ENCODE results near the gene RUNX3. TPM values are rescaled to one million over a fixed set of nuclear protein-coding genes. Genes with fewer than 3 reads are reported as not detected.

The RUNX3 gene
- total RNA-seq, 2 experiments from 2014 or later, result 12.2 to 39.5 TPM

DNA sequence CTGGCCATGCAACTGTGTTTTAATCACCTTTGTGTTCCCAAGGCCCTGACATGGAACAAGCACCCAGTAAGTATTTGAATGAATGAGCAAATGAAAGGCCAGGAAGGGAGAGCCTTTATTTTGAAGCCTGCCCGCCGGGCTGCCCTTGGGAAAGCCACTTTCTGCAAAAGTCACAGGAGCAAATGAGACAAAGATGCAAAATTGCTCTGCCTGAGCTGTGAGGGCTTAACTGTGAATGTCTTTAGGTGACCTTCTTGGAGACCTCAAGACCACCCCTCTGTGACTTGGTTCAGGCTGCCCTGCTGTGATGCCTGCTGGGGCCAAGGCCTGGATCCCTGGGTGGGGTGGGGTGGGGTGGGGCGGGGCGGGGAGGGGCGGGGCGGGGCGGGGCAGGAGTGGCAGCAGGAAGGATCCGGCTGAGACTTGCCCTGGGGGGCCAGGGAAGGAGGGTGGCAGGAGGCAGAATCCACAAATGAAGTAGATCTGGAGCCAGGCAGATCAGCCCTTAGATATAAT, 54.0 kb downstream of the RUNX3 start:
- no peaks in the 10 kb centered on the region for H3K36me3 ChIP-seq (ENCODE audit: insufficient read depth, low read length)
- ChIA-PET CTCF (ENCODE audit: unreplicated experiment) (no interaction called here), POLR2A (no interaction called here)
- H2AFZ ChIP-seq (ENCODE audit: low read length), result no peak overlapping the region
- no peaks in the 10 kb centered on the region for H4K20me1 ChIP-seq (ENCODE audit: insufficient read depth, low read length)
- H3K27ac ChIP-seq (ENCODE audit: low read depth, low read length, poor library complexity, severe bottlenecking), result no peak overlapping the region
- no peaks in the 10 kb centered on the region for H3K9me3 ChIP-seq (ENCODE audit: low read length)
- no peaks in the 10 kb centered on the region for H3K79me2 ChIP-seq (ENCODE audit: insufficient read depth, low read depth, low read length)
- no peak for DNase-seq (ENCODE audit: low spot score)
- no peaks in the 10 kb centered on the region for H3K4me1 ChIP-seq (ENCODE audit: insufficient read depth, low read length, poor library complexity, severe bottlenecking)
- BruUV-seq (replicated peaks), result no TSS peak
- H3K4me3 ChIP-seq (ENCODE audit: low read depth, low read length, poor library complexity, severe bottlenecking), result no peak overlapping the region
- no peak overlapping the region for H3K4me2 ChIP-seq (ENCODE audit: low read length)
- TF ChIP-seq EZH2phosphoT487 (IDR thresholded peaks at IDR 0.05; ENCODE audit: borderline replicate concordance, low read depth, low read length), result no peak
- TF ChIP-seq, protein P1, sequence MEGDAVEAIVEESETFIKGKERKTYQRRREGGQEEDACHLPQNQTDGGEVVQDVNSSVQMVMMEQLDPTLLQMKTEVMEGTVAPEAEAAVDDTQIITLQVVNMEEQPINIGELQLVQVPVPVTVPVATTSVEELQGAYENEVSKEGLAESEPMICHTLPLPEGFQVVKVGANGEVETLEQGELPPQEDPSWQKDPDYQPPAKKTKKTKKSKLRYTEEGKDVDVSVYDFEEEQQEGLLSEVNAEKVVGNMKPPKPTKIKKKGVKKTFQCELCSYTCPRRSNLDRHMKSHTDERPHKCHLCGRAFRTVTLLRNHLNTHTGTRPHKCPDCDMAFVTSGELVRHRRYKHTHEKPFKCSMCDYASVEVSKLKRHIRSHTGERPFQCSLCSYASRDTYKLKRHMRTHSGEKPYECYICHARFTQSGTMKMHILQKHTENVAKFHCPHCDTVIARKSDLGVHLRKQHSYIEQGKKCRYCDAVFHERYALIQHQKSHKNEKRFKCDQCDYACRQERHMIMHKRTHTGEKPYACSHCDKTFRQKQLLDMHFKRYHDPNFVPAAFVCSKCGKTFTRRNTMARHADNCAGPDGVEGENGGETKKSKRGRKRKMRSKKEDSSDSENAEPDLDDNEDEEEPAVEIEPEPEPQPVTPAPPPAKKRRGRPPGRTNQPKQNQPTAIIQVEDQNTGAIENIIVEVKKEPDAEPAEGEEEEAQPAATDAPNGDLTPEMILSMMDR (conservative IDR thresholded peaks at IDR 0.05; ENCODE audit: low read length), result no peak
- intact Hi-C loops (cut with micrococcal nuclease; ENCODE audit: unreplicated experiment), result no loop called here
- no peaks in the 10 kb centered on the region for H3K9me2 ChIP-seq (ENCODE audit: insufficient read depth, low read length)

DNA sequence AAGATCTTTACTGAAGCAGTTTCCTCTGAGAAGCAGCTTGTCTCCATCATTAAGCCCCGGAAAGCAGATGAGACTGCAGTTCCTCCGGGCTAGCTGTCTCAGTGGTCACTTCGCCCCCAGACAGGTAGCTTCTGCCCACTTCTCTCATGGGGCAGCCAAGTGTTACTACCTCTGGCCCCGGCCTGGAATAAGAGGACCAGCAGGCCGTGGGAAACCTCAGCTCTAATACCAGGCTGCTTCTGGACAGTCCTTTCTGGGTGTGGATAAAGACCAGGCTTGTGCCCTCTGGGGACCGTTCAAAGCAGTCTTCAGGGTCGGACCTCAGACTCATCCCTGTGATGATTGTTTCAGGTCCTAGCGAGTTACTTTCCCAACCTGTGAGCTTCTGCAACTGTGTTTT, 54.8 kb downstream of the RUNX3 start:
- Histone ChIP-seq H3K36me3 (ENCODE audit: insufficient read depth, low read length) (no peaks in the 10 kb centered on the region), H4K20me1 (ENCODE audit: insufficient read depth, low read length) (no peaks in the 10 kb centered on the region), H3K79me2 (ENCODE audit: insufficient read depth, low read depth, low read length) (no peaks in the 10 kb centered on the region), H3K27ac (ENCODE audit: low read depth, low read length, poor library complexity, severe bottlenecking) (no peak overlapping the region), H2AFZ (ENCODE audit: low read length) (no peak overlapping the region), H3K4me1 (ENCODE audit: insufficient read depth, low read length, poor library complexity, severe bottlenecking) (no peaks in the 10 kb centered on the region), H3K4me3 (ENCODE audit: low read depth, low read length, poor library complexity, severe bottlenecking) (no peak overlapping the region), H3K9me2 (ENCODE audit: insufficient read depth, low read length) (no peaks in the 10 kb centered on the region), H3K9me3 (ENCODE audit: low read length) (no peaks in the 10 kb centered on the region), H3K4me2 (ENCODE audit: low read length) (no peak overlapping the region)
- ChIA-PET CTCF (ENCODE audit: unreplicated experiment) (no interaction called here), POLR2A (no interaction called here)
- intact Hi-C loops (cut with micrococcal nuclease; ENCODE audit: unreplicated experiment), result no loop called here
- no peak for TF ChIP-seq EZH2phosphoT487 (IDR thresholded peaks at IDR 0.05; ENCODE audit: borderline replicate concordance, low read depth, low read length)
- TF ChIP-seq, protein P1 (conservative IDR thresholded peaks at IDR 0.05; ENCODE audit: low read length), result no peak
- no peak for DNase-seq (ENCODE audit: low spot score)
- BruUV-seq (replicated peaks), result no TSS peak

DNA sequence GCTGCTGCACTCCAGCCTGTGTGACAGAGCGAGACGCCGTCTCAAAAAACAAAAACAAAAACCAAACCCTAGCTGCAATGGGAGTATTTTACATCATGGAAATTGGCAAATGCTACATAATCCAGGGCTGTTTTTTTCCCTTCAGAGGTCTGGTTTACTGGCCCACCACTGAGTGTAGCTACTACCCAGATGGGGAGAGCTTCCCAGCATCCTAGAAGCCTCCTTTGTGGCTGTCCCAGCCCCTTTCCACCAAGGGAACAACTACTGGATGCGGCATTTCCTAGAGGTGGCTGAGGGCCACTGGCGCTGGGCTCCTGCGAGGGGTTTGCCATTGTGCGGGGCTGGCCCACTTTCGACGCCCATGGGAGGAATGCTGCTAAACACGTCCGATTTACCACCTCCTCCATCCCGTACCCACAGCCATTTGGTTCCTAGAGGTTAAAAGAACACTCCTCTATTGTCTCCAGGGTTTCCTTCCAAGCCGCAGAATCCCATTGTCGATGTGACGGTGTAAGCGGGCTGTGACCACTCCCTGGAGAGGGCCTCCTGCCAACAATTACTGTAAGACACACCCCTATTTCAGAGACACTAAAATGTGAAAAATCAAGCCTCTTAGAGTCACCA, 55.4 kb downstream of the RUNX3 start:
- H3K9me3 ChIP-seq (ENCODE audit: low read length), result no peaks in the 10 kb centered on the region
- no peak overlapping the region for H3K27ac ChIP-seq (ENCODE audit: low read depth, low read length, poor library complexity, severe bottlenecking)
- H4K20me1 ChIP-seq (ENCODE audit: insufficient read depth, low read length), result no peaks in the 10 kb centered on the region
- no peak overlapping the region for H2AFZ ChIP-seq (ENCODE audit: low read length)
- H3K4me3 ChIP-seq (ENCODE audit: low read depth, low read length, poor library complexity, severe bottlenecking), result no peak overlapping the region
- no peaks in the 10 kb centered on the region for H3K4me1 ChIP-seq (ENCODE audit: insufficient read depth, low read length, poor library complexity, severe bottlenecking)
- no peaks in the 10 kb centered on the region for H3K9me2 ChIP-seq (ENCODE audit: insufficient read depth, low read length)
- no TSS peak for BruUV-seq (replicated peaks)
- intact Hi-C loops (cut with micrococcal nuclease; ENCODE audit: unreplicated experiment), result no loop called here
- no peak for DNase-seq (ENCODE audit: low spot score)
- TF ChIP-seq, protein P1 (conservative IDR thresholded peaks at IDR 0.05; ENCODE audit: low read length), result no peak
- no peak for TF ChIP-seq EZH2phosphoT487 (IDR thresholded peaks at IDR 0.05; ENCODE audit: borderline replicate concordance, low read depth, low read length)
- H3K79me2 ChIP-seq (ENCODE audit: insufficient read depth, low read depth, low read length), result no peaks in the 10 kb centered on the region
- H3K4me2 ChIP-seq (ENCODE audit: low read length), result no peak overlapping the region
- no peaks in the 10 kb centered on the region for H3K36me3 ChIP-seq (ENCODE audit: insufficient read depth, low read length)
- ChIA-PET POLR2A (no interaction called here), CTCF (ENCODE audit: unreplicated experiment) (no interaction called here)
